DND-41 (cell line): ENCODE results near the gene HS3ST5.

Source experiments
- EZH2 ChIP-seq: IDR thresholded peaks from 3 replicates; pipeline ENCODE4 v1.6.1; 2012; ENCODE audit warnings: borderline replicate concordance, low read depth, mild to moderate bottlenecking, moderate library complexity, low read length, inconsistent platforms; ENCODE audit not compliant: severe bottlenecking
- TF ChIP-seq, protein P1 (sequence below): IDR thresholded peaks from 2 replicates; pipeline ENCODE4 v1.5.1; 2012; ENCODE audit warnings: borderline replicate concordance, low read length, moderate library complexity, mild to moderate bottlenecking; ENCODE audit not compliant: poor library complexity, severe bottlenecking; ENCODE audit errors: extremely low read depth

DNA sequence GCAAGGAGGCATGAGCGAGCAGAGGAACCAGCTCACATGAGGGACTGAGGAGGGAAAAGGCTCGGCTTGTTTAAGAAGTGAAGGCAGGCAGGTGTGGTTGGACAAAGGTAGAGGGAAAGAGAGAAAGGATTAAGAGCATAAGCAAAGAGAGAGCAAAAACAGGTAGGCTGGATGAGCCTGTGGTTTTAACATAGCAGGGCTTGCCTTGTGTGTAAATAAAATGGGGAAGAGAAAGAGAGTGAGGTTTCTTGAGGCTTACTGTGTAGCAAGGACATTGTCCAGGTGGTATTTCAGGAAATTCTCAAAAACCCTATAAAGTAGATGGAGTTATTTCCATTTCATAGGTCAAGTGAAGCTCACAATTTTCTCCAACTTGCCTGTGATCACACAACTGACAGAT is 278.0 kb downstream of the HS3ST5 start:
- TF ChIP-seq, protein P1, sequence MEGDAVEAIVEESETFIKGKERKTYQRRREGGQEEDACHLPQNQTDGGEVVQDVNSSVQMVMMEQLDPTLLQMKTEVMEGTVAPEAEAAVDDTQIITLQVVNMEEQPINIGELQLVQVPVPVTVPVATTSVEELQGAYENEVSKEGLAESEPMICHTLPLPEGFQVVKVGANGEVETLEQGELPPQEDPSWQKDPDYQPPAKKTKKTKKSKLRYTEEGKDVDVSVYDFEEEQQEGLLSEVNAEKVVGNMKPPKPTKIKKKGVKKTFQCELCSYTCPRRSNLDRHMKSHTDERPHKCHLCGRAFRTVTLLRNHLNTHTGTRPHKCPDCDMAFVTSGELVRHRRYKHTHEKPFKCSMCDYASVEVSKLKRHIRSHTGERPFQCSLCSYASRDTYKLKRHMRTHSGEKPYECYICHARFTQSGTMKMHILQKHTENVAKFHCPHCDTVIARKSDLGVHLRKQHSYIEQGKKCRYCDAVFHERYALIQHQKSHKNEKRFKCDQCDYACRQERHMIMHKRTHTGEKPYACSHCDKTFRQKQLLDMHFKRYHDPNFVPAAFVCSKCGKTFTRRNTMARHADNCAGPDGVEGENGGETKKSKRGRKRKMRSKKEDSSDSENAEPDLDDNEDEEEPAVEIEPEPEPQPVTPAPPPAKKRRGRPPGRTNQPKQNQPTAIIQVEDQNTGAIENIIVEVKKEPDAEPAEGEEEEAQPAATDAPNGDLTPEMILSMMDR: no peak
- TF ChIP-seq EZH2: no peak
